HepG2 (cell line): ENCODE results near the gene FOXA3. TPM values are rescaled to one million over a fixed set of nuclear protein-coding genes. Genes with fewer than 3 reads are reported as not detected.

ENCODE experiments used
- MBNL3 ChIP-seq: fragments of 250-450 bp; sonication (Bioruptor Pico); conservative IDR thresholded peaks from 2 replicates; pipeline ENCODE4 v1.8.0; 2022; ENCODE audit warnings: mild to moderate bottlenecking, inconsistent platforms
- MLX ChIP-seq: IDR thresholded peaks from 2 replicates; pipeline ENCODE4 v1.6.1; 2016
- RNF219 ChIP-seq: sonication (generic); formaldehyde crosslinking; IDR thresholded peaks from 2 replicates; pipeline ENCODE4 v1.5.0; 2020; ENCODE audit warnings: mild to moderate bottlenecking, missing genetic modification reagents
- SP1 ChIP-seq, 2 experiments: fragments of 450-650 bp in 1 of 2; sonication (generic) in 1 of 2; formaldehyde crosslinking in 1 of 2; IDR thresholded peaks; 2 replicates each; pipeline versions ENCODE4 v1.4.0 to v1.6.1; 2016 to 2020; ENCODE audit warnings: missing genetic modification reagents in 1 of 2
- ZNF318 ChIP-seq: sonication (generic); formaldehyde crosslinking; IDR thresholded peaks from 2 replicates; pipeline ENCODE4 v1.4.0; 2020; ENCODE audit warnings: mild to moderate bottlenecking, missing genetic modification reagents
- ZNF780A ChIP-seq: sonication (generic); formaldehyde crosslinking; IDR thresholded peaks from 2 replicates; pipeline ENCODE4 v1.8.0; 2022; ENCODE audit warnings: mild to moderate bottlenecking, missing genetic modification reagents, moderate library complexity
- ZSCAN20 ChIP-seq: sonication (generic); formaldehyde crosslinking; IDR thresholded peaks from 2 replicates; pipeline ENCODE4 v1.4.0; 2020; ENCODE audit warnings: missing genetic modification reagents, mild to moderate bottlenecking, borderline replicate concordance
- polyA plus RNA-seq, 8 experiments: library from polyadenylated mRNA; depleted of rRNA in 3 of 8; stranded (reverse) in 7 of 8; unstranded in 1 of 8; fragments of >200 nt; fragmentation: Illumina TruSeq in 4 of 8; extraction: Trizol in 4 of 8; gene quantifications; 2 replicates each; pipeline versions ENCODE4 v1.2.1 to v1.2.3, GENCODE V29; 2011 to 2016; ENCODE audit warnings: low read depth in 4 of 8, missing spikeins in 1 of 8, mixed read lengths in 1 of 8; ENCODE audit not compliant: insufficient read depth in 1 of 8
- total RNA-seq, 5 experiments: library from RNA; depleted of rRNA; stranded (reverse); fragments of >200 nt; fragmentation: Illumina TruSeq; extraction: Trizol; gene quantifications; 2 replicates each; pipeline ENCODE4 v1.2.3, GENCODE V29; 2016; ENCODE audit warnings: low read depth in 1 of 5
- TF ChIP-seq, protein P1 (sequence below): sonication (generic); formaldehyde crosslinking; IDR thresholded peaks from 2 replicates; pipeline ENCODE4 v1.5.1; 2020; ENCODE audit warnings: mild to moderate bottlenecking, missing genetic modification reagents, borderline replicate concordance

Gene FOXA3
- total and polyA plus RNA-seq, 2 of the 13 experiments (the other 11 are each of a cell fraction or from before 2014, with no cell fraction given) = 29.8 to 47.6 TPM

- TF ChIP-seq ZNF318 (CRISPR knock-in tag) = peak; percentile 44; the same call in 1 of the 2 replicates
- no peak for TF ChIP-seq RNF219
- TF ChIP-seq ZSCAN20 = no peak
- no peak for TF ChIP-seq ZNF780A (CRISPR knock-in tag)
- TF ChIP-seq MBNL3 (CRISPR knock-in tag) = no peak
- TF ChIP-seq SP1 (IDR thresholded peaks at IDR 0.05) = no peak
- TF ChIP-seq SP1 (CRISPR knock-in tag; IDR thresholded peaks at IDR 0.05) = no peak
- TF ChIP-seq, protein P1, sequence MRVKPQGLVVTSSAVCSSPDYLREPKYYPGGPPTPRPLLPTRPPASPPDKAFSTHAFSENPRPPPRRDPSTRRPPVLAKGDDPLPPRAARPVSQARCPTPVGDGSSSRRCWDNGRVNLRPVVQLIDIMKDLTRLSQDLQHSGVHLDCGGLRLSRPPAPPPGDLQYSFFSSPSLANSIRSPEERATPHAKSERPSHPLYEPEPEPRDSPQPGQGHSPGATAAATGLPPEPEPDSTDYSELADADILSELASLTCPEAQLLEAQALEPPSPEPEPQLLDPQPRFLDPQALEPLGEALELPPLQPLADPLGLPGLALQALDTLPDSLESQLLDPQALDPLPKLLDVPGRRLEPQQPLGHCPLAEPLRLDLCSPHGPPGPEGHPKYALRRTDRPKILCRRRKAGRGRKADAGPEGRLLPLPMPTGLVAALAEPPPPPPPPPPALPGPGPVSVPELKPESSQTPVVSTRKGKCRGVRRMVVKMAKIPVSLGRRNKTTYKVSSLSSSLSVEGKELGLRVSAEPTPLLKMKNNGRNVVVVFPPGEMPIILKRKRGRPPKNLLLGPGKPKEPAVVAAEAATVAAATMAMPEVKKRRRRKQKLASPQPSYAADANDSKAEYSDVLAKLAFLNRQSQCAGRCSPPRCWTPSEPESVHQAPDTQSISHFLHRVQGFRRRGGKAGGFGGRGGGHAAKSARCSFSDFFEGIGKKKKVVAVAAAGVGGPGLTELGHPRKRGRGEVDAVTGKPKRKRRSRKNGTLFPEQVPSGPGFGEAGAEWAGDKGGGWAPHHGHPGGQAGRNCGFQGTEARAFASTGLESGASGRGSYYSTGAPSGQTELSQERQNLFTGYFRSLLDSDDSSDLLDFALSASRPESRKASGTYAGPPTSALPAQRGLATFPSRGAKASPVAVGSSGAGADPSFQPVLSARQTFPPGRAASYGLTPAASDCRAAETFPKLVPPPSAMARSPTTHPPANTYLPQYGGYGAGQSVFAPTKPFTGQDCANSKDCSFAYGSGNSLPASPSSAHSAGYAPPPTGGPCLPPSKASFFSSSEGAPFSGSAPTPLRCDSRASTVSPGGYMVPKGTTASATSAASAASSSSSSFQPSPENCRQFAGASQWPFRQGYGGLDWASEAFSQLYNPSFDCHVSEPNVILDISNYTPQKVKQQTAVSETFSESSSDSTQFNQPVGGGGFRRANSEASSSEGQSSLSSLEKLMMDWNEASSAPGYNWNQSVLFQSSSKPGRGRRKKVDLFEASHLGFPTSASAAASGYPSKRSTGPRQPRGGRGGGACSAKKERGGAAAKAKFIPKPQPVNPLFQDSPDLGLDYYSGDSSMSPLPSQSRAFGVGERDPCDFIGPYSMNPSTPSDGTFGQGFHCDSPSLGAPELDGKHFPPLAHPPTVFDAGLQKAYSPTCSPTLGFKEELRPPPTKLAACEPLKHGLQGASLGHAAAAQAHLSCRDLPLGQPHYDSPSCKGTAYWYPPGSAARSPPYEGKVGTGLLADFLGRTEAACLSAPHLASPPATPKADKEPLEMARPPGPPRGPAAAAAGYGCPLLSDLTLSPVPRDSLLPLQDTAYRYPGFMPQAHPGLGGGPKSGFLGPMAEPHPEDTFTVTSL (CRISPR knock-in tag) = 0 out of 2 replicates have a peak, but pooled peaks have one; percentile 26
- no peak for TF ChIP-seq MLX
- TF ChIP-seq, all 625 proteins: peak for 16
Observed at GRCh38 chr19:45883881-45884681, 20.0 kb downstream of the FOXA3 start (continued).
